NCI-H446 (cell line): ENCODE results near the gene POT1.

Experiments used
- DNase-seq, 2 experiments: peaks; one replicate each; lab custom pipeline; 2025; lab: John Stamatoyannopoulos, UW

POT1 gene

DNA sequence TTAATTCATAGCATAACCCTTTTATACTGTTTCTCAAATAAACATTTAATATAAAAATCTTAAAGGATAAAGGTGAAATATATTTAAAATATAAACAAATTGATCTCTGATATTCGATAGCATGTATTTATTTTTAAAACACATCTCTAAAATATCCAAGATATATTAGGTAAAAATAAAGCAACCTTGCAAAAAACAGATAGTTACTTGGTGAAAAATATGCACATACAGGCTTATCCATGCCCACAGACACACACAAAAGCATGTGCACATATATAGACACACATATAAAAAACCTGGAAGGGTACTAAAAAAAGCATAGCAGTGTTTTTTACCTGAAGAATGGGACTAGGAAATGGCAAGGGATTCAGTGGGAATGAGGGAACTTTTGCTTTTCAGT lies 19.8 kb downstream of the POT1 start:
- DNase-seq = no peak

DNA sequence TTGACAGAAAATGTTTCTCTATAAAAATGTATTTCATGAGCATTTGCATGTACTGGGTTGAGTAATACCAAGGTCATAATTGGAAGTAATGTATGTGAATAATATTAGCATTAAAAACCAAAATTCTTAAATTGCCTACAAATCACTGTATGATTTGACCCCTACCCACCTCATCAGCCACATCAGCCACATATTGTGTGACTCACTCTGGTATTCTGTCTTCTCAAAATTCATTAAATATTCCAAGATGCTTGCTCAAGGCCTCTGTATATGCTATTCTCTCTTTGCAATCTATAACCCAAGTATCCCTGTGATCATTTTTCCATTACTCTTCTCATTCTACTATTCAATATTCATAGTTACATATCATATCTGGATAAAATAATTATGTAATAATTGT lies 21.4 kb downstream of the POT1 start:
- DNase-seq = no peak

DNA sequence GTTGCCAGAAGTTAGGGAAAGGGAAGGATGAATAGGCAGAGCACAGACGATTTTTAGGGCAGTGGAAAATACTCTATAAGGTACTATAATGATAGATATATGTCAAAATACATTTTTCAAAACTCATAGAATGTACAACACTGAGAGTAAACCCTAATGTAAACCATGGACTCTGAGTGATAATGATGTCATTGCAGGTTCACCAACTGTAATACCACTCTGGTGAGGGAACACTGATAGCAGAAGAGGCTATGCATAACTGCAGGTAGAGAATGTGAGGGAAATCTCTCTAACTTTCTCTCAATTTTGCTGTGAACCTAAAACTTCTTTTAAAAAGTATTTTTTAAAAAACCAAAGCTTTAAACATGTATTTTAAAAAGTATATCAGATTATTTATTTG lies 22.1 kb downstream of the POT1 start:
- no peak for DNase-seq

DNA sequence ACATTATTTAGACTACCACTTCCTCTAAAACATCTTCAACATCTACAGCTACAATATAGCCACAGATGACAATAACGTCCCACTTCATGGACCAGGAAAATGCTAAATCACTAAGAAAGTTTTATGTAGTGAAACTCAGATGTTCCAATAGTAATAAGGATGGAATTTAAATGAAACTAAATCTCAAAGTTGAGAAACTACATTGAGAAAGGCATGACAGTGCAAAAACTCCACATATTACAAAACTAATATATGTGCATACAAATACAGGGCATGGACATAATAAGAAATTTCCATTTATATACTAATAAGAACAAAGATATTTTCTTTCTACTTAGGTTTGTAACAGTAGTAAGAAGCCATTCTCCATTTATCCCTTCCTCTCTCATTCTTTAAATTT lies 31.1 kb downstream of the POT1 start:
- DNase-seq = no peak

DNA sequence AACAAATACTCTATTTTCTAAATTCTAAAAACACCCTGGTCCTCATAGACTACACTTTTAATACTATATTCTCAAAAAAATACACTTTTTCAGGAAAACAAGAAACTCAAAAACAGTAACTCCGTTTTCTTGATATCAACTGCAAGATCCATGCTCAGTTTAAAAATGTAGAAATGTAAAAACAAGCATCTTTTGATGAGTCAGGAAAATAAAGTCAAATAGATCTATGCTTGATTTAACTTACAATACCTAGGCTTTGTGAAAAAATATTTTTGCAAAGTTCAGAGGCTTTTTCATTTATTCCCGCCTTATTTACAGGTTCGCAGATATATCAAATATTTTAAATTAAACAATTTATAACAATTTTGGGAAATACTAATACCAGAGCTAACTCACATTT lies 33.6 kb downstream of the POT1 start:
- no peak for DNase-seq

DNA sequence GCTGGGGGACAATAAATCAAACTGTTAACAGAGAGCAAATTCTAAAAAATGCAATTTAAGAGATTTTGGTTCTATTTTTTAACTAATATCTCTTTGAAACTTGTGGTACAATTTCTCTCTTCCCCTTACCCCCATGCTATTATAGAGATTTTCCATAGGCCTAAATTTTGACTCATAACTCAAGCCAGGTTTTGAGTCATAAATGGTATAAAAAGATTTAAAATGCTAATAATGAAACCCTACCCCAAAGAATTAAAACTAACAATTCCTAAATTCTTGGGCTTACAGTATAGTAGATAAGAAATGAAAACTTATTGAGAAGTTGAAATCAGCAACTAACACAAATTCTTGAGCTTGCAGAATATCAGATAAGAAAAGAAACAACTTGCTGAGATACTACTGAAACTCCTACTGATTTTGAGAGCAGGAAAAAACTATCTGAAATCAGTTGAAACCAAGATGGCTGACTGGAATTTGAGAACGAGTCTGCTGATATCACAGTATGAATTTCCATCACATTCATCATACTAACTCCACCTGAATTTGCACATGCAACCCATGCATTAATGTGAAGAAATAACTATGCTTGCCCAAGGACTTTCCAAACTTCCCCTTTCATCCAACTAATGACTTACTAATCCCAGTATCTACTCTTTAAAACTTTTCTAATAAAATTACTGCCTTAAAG lies 36.3 kb downstream of the POT1 start:
- DNase-seq = no peak

DNA sequence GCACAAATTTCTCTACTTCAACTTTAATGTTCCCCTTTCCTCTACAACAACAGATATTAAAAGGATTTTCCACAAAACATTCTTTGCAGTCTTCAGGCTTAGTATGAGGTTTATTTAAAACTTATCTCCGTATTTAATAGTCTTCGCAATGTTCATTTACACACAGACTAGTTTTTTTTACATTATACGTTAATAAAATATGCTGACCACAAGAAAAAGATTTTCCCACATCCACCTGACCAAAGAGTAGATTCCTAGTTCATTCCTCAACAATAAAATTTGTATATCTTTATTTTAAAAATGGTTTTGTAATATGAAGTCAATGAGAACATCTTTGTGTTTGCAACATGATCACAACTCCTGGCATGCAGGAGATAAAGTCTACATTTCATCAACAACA lies 42.4 kb downstream of the POT1 start:
- DNase-seq = no peak

DNA sequence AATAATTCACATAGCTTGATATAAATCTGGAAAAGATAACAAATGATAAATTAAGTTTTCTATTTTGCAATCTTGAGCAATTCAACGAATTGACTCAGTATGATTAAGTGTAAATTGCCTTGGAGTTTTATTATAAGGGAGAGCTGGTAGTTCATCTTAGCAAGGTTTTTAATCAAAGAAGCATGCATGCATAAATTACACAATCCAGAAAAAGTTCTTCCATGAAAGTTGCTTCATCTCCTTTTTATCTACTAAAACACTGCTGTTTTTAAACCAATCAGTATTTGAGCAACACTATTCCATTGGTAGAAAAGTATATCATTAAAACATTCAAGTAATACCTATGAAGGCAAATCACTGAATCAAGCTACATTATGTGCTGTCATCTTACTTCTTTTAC lies 47.6 kb downstream of the POT1 start:
- DNase-seq = no peak

DNA sequence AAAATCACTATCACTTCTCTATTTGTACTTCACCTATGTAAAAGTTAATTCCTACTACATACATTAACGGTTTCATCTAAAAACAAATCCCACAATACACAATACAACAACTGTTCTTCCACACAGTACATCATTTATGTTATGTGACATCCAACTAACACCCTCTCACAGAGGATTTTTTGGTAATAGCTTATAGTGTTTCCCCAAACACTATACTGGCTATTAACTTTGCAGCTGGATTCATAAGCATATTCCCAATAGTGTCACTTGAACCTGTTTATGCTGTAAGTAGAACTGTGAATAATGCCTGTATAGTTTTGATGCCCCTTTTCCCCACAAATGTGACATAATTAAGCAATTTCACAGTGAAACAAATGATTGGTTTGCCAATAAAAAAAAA lies 49.9 kb downstream of the POT1 start:
- DNase-seq = no peak

DNA sequence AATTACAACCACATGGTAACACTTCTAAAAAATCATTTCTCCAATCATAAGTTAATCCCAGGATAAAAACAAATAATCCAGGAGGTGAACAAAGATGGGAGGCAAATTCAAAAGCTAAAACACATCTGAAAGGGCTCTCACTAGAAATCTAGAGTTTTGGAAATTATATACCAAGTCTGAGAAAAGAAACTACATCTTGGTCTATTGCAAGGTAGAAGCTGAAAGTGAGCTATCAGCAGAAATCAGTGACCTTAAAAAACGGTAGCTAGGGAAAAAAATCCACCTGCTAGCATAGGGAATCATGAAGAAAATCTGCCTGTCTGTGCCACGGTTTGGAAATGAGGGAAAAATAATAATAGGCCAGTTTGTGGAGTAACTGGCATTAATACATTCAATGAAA lies 50.5 kb downstream of the POT1 start:
- no peak for DNase-seq

DNA sequence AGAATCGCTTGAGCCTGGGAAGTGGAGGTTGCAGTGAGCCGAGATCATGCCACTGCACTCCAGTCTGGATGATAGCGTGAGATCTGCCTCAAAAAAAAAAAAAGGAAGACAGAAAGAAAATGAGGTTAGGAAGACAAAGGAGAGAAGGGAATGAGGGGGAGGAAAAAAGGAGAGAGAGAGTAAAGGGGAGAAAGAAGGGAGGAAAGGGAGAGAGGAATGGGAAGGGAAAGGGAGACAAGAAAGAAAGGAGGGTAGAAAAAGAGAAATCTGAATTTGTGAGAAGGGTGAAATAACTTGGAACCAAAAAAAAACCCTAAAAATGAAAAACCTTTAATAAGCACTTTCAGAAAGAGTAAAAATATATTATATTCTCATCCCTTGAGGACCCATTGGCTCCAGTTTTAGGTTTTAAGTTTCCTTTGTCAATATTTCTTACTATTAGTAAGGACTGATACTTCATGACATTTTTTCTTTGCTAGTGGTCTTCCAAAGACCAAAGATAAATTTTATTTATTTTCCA lies 54.9 kb downstream of the POT1 start:
- no peak for DNase-seq

DNA sequence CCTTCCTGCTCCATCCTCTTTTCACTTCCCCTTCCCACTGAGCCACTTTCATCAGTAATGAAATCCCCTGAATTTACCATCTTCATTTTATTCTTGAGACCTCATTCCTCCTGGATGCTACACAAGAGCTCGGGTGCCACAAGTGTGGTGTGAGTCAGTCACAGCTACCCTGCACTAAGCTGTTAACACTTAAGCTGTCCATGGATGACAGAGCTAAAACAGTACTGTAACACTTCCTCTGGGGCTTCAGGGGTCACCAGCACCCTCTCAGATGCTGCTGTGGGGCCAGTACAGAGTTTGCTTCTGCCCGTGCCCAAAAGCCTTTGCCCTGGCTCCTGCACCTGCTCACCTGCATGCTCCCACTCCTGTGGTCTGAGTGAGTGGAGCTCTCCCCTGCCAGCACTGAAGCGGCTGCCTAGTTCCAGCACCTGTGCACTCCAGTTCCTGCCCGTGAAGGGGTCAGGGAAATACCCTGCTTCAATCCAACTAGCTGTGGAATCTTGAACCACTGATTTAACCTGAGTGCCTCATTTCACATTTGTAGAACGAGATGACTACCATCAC lies 71.9 kb downstream of the POT1 start:
- DNase-seq = no peak

DNA sequence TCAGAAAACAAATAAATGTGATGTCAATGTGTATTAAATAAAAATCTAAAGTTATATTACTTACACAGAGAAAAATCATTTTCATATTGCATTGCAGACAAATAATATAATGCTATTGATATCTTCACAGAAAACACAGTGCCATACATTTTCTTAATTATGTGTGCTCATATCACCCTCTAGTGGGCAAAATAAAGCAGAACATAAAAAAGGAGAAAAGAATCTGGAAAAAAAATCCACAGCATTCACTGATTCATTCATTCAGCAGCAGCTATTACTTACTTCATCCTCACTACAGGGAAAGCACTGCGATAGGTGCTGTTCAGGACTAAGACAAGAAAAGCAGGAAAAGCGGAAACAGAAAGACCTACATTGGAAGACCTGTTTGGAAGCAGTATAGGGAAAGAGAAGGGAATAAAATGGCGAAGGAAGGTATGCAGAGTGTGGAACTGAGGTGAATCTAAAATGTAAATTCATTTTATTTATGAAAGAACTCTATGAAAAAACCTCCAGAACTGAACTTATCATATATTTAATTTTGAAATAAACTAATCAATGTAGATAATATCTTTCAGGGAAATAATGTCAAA lies 73.2 kb downstream of the POT1 start:
- DNase-seq = peak; percentile 18 to 45

DNA sequence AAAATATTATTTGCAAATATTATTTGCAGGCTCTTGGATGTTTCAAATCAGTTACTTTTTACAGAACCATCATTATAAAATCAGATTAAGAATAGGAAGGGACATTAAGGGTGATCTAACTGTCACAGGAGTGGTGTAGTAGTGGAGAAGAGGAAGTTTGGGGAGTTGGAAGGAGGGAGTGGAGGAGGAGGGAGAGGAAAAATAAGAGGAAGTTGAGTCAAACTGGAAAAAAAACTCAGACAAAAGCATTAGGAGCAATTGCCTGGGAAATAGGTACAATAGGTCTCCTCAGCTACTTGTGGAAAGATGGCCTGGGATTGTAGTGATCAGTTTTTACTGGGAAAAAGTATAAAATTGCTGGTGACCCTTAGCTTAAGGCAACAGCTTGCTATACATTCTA lies 86.3 kb downstream of the POT1 start:
- no peak for DNase-seq

DNA sequence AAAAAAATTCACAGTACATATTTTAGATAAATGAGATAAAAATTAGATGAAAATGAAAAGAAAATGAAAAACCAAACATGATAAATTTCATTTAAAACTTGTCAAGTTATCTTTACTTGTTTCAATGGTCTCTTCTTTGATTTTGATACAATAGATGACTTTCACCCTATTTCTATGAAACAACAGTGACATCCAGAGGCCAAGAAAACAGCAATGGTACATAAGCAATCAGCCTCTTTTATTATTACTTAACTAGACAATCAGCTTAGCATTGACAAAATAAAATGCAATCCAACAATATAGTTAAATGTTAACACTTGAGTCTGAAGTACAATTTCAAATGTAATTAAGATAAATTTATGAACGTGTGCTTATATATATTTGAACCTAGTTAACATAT lies 89.2 kb downstream of the POT1 start:
- peak; percentile 4 to 28 for DNase-seq

DNA sequence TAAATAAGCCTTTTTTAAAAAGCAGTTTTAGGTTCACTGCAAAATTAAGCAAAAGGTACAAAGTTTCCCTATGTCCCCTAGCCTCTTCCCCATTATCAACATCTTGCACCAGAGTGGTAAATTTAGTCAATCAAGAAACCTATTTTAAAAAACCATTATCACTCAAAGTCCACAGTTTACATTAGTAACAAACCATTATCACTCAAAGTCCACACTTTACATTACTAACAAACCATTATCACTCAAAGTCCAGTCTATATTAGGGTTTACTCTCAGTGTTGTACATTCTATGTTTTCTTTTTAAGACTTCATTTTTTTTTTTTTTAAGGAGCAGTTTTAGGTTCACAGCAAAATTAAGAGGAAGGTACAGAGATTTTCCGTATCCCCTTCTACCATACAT lies 89.9 kb downstream of the POT1 start:
- DNase-seq = no peak

DNA sequence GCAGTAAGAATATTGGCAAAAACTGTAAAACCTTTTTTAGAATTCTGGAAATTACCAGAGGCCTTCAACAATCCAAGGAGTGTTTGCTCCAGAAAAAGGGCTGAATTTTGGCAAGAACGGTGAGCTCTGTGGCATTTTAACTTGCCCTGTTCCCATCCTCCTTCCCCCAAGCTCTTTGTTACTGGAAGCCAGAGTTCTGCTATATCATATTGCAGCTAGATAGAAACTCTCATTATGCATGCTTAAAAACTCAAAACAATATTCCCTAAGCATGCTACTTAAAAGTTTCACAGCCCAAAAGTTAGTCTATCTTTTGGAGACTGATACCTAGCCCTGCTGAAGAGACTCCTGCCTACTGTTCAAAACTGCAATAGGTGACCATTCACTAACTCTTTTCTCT lies 93.5 kb downstream of the POT1 start:
- DNase-seq = no peak

DNA sequence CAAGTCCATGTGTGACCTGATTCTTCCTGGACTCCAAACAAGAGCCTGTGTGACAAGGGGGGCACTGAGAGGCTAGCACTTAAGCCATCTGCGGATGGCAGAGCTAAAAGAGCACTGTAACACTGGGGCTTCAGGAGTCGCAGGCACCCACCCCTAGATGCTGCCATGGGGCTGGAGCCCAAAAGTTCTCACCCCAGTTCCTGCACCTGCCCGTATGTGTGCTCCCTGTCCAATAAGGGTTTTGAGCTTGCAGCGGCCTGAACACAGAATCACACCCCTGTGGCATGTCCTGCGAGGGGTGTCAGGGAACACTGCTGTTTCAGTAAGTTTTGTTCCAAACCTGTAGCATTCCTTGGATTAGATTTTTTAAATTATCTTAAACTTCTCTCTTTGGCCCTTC lies 110.8 kb downstream of the POT1 start:
- no peak for DNase-seq

DNA sequence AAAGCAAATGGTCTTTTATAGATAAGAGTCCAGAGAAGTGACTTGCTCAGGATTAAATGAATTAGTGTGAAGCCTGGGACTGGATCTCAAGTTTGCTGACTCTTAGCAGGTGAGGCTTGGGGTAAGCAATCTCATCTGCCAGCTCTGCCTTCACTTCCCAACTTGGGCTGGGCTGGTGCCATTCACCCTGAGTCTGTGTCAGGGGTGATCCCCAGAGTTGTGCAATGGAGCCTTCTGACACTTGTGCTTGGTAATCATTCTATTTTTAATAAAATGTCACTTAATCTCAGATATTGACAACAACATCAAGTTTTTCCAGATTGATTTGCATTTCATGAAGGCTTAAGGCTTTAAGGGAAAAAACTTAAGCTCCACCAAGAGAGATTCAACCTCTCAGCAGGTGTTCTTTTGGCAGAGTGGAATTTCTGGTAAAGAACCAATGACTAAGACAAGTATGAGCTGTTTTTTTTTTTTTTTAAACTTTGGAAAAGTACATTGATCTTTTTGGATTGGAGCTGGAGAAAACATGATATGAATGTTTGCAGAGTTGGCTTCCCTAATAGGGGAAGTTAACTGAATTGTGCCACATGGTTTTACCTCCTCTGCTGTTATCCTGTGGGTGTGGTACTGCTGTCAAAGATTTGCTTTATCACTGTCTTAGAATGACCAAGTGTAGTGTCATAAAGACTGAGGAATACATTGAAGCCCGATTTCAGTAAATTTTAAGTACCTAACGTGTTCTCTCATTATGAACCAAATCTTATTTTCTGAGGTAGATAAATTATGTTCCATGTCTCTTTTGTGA lies 115.4 kb downstream of the POT1 start:
- DNase-seq = peak in 1 of 2 experiments; percentile 2

DNA sequence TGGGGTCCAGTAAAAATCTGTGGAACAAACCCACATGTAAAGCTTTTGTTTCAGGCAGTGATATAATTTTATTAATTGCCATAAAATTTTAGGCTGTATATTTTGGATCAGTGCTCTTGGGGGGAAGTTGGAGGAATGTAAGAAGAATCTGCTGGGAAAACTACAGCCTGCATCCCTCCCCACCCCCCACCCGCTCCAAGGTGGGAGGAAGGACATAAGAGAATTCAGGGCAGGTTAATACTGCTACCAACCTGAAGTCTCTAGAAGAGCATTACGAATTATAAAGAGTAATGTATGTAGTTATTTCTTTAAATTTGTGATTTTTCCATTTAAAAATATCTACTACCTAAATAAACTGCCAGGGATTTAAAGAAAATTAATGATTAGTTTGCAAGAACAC lies 116.9 kb downstream of the POT1 start:
- DNase-seq = no peak

DNA sequence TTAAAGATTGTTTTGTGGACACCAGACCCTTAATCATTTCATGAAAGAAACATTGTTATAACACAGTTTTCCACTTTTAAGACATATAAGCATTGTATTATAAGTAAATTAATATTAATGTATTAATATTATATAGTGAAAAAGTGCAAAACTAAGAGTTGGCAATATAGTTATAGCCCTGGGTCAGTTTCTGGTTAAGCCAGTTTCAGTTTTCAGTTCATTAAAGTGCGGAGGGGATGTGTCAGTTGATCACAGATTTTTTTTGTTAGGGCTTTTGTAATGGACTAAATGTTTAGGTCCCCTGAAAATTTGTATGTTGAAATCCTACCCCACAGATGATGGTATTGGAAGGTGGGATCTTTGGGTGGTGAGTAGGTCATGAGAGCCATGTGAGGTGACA lies 118.3 kb downstream of the POT1 start:
- no peak for DNase-seq

DNA sequence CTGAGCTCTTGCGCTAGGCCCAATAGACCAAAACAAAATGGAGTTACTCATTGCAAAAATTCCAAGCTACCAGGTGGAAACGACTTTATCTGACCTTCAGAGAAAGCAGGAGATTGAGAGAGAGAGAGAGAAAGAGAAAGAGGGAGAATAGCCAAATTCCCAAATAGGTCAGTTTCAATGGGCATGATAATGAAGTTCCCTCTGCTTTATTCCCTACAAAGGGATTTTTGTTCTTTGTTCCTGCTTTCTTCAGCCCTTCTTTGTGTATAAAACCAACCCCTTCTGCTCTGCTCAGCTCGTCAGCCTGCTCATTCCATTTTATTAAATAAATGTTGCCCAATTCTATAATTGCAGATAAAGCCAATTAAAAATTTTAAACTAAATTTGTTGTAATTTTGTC lies 119.0 kb downstream of the POT1 start:
- no peak for DNase-seq

DNA sequence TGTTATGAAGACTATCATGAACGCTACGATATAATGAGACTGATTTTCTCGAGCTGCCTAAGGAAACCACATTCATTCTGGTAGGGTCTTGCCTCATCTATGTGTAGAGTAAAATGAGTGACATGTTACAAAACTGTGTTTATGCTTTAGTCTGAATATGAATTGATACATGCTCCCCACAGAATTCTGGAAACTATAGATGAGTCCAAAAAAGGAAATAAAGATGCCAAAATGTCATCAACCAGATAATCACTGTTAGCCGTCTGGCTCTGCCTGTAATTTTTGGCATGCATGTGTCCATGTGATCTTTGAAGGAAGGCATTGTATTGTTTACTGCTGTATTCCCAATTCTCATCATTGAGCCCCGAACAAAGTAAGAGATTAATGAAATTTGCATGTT lies 121.4 kb downstream of the POT1 start:
- DNase-seq = no peak
